Parathyroid adenoma (tissue), 2 donors: Measurements from ENCODE around the gene MGST1.

ENCODE experiments used
- H2AFZ ChIP-seq: fragments of 300-600 bp; sonication (generic); one replicate; pipeline ENCODE4 v1.7.0; 2017; ENCODE audit warnings: antibody characterized with exemption, mild to moderate bottlenecking
- H3K27ac ChIP-seq: fragments of 300-600 bp; sonication (generic); one replicate; pipeline ENCODE4 v1.7.0; 2017
- H3K27me3 ChIP-seq: fragments of 300-600 bp; sonication (generic); one replicate; pipeline ENCODE4 v1.7.0; 2017; ENCODE audit warnings: low read length; ENCODE audit not compliant: control insufficient read depth, insufficient read depth
- H3K36me3 ChIP-seq: fragments of 300-600 bp; sonication (generic); one replicate; pipeline ENCODE4 v1.7.0; 2017; ENCODE audit warnings: low read length; ENCODE audit not compliant: control insufficient read depth, insufficient read depth
- H3K4me1 ChIP-seq: fragments of 300-600 bp; sonication (generic); one replicate; pipeline ENCODE4 v1.7.0; 2017; ENCODE audit warnings: control low read depth
- H3K4me2 ChIP-seq: fragments of 300-600 bp; sonication (generic); one replicate; pipeline ENCODE4 v1.7.0; 2017; ENCODE audit warnings: low read length
- H3K4me3 ChIP-seq: fragments of 300-600 bp; sonication (generic); one replicate; pipeline ENCODE4 v1.7.0; 2017; ENCODE audit warnings: low read depth, low read length
- H3K79me2 ChIP-seq: fragments of 300-600 bp; sonication (generic); one replicate; pipeline ENCODE4 v1.7.0; 2017; ENCODE audit warnings: control low read depth
- H3K9ac ChIP-seq: fragments of 300-600 bp; sonication (generic); one replicate; pipeline ENCODE4 v1.7.0; 2017; ENCODE audit warnings: mild to moderate bottlenecking
- H3K9me3 ChIP-seq: fragments of 300-600 bp; sonication (generic); one replicate; pipeline ENCODE4 v1.7.0; 2017; ENCODE audit warnings: low read length; ENCODE audit not compliant: control insufficient read depth
- TF ChIP-seq, protein P1 (sequence below): fragments of 300-600 bp; sonication (generic); IDR thresholded peaks from one replicate; pipeline ENCODE4 v1.7.0; 2017; ENCODE audit warnings: antibody characterized with exemption, mild to moderate bottlenecking
- donor health status: primary hyperparathyroidism.

Gene MGST1

DNA sequence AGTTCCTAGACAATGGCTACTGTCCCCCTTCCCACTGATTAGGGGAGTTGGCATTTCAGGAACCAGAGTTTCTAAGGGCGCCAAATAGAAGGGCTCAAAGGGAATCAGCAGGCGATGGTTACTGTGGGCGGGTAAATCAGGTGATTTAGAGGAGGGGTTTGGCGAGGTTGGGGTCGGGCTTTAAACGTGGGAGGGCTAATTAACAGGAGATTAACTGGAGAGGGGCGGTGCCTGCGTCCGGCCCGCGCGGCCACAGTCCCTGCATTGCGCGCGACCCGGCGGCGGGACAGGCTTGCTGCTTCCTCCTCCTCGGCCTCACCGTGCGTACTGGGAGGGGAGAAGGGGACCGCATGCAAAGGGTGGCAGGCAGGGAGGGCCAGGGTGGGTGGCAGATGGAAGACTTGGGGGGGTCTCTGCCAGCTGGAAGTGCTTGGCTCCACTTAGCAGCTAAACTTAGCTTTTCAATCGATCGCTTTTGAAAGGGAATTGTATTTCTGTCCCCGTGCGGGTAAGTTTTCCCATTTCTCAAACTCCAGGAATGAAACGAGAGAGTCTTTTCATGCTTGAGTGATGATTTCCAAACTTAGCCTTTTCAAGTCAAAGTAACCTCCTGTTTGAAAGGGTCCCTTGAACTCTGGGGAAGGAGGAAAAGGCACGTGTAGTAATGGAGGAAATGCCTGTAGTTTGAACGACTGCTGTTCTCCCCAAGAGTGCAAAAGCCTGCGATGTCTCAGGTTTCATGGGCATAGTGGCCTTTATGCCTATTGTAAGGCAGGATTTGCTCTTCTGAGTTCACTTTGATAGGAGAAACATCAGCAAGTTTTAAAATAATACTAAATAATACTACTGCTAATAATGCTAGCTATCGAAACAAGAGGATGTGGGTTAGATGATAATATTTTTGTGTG, at the start of gene MGST1:
MGST1 (plus strand) TSS at position 255 of the 908 bp plus-strand sequence. CDS start 6,608 bp downstream, outside the sequence.
- Histone ChIP-seq H3K79me2 (no peaks in the 10 kb centered on the region), H3K4me3 (peak within 1 kb of the TSS; percentile 39), H3K9me3 (no peaks in the 10 kb centered on the region), H3K36me3 (no peaks in the 10 kb centered on the region), H3K9ac (no peak within 1 kb of the TSS), H3K4me2 (peak within 1 kb of the TSS; percentile 67), H3K27ac (no peak within 1 kb of the TSS), H3K4me1 (no peaks in the 10 kb centered on the region), H3K27me3 (no peaks in the 10 kb centered on the region), H2AFZ (no peak within 1 kb of the TSS)
- TF ChIP-seq, protein P1, sequence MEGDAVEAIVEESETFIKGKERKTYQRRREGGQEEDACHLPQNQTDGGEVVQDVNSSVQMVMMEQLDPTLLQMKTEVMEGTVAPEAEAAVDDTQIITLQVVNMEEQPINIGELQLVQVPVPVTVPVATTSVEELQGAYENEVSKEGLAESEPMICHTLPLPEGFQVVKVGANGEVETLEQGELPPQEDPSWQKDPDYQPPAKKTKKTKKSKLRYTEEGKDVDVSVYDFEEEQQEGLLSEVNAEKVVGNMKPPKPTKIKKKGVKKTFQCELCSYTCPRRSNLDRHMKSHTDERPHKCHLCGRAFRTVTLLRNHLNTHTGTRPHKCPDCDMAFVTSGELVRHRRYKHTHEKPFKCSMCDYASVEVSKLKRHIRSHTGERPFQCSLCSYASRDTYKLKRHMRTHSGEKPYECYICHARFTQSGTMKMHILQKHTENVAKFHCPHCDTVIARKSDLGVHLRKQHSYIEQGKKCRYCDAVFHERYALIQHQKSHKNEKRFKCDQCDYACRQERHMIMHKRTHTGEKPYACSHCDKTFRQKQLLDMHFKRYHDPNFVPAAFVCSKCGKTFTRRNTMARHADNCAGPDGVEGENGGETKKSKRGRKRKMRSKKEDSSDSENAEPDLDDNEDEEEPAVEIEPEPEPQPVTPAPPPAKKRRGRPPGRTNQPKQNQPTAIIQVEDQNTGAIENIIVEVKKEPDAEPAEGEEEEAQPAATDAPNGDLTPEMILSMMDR, result no peak

DNA sequence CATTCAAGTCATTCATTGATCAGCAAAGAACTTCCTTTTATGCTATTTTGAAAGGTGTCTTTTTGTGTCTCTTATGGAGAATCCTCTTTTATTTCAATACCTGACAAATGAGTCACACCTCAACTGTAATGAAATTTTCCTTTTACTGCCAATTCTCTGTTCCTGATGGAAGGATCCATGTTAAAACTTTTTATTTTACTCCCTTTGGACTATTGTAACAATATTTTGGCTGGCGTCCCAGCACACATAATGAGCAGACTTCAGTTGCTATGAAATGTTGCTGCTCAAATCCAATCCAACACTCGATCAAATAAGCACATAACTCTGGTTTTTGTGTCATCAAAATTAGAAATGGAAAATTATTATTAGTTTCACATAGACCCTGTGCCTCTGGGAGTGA, 48.0 kb upstream of the MGST1 start:
- no peaks in the 10 kb centered on the region for H3K9me3 ChIP-seq
- no peak overlapping the region for H3K4me3 ChIP-seq
- H2AFZ ChIP-seq, result no peak overlapping the region
- H3K27me3 ChIP-seq, result no peaks in the 10 kb centered on the region
- no peaks in the 10 kb centered on the region for H3K36me3 ChIP-seq
- no peak overlapping the region for H3K9ac ChIP-seq
- TF ChIP-seq, protein P1, result no peak
- H3K4me2 ChIP-seq, result no peak overlapping the region
- no peak overlapping the region for H3K27ac ChIP-seq
- H3K79me2 ChIP-seq, result no peaks in the 10 kb centered on the region
- no peaks in the 10 kb centered on the region for H3K4me1 ChIP-seq

- H3K4me3 ChIP-seq, result no peak overlapping the region
Observed at GRCh38 chr12:16300122-16300521, 47.3 kb upstream of the MGST1 start.

GRCh38 chr12:16300736-16301135, 46.7 kb upstream of the MGST1 start:
- Histone ChIP-seq H3K4me1 (no peaks in the 10 kb centered on the region), H3K27me3 (no peaks in the 10 kb centered on the region), H3K79me2 (no peaks in the 10 kb centered on the region), H3K4me3 (no peak overlapping the region), H2AFZ (no peak overlapping the region), H3K9me3 (no peaks in the 10 kb centered on the region), H3K9ac (no peak overlapping the region), H3K4me2 (no peak overlapping the region), H3K27ac (no peak overlapping the region), H3K36me3 (no peaks in the 10 kb centered on the region)
- TF ChIP-seq, protein P1, result no peak

More at GRCh38 chr12:16300122-16300521, 47.3 kb upstream of the MGST1 start:
- no peaks in the 10 kb centered on the region for H3K9me3 ChIP-seq
- H3K36me3 ChIP-seq, result no peaks in the 10 kb centered on the region
- H3K27ac ChIP-seq, result no peak overlapping the region
- TF ChIP-seq, protein P1, result no peak
- H2AFZ ChIP-seq, result no peak overlapping the region
- H3K4me2 ChIP-seq, result no peak overlapping the region
- no peaks in the 10 kb centered on the region for H3K27me3 ChIP-seq
- H3K79me2 ChIP-seq, result no peaks in the 10 kb centered on the region
- H3K4me1 ChIP-seq, result no peaks in the 10 kb centered on the region
- H3K9ac ChIP-seq, result no peak overlapping the region
